GM19463 (cell line): ENCODE results near the gene GAS2.

Experiments used
- ATAC-seq: cut with Tn5 transposase; IDR thresholded peaks from one replicate; pipeline ENCODE4 v1.9.1; 2021; ENCODE audit warnings: mild to moderate bottlenecking, moderate library complexity; ENCODE audit not compliant: unreplicated experiment

Gene GAS2

GRCh38 chr11:22671751-22672150 is 5.3 kb downstream of the GAS2 start:
- ATAC-seq: no peak

DNA sequence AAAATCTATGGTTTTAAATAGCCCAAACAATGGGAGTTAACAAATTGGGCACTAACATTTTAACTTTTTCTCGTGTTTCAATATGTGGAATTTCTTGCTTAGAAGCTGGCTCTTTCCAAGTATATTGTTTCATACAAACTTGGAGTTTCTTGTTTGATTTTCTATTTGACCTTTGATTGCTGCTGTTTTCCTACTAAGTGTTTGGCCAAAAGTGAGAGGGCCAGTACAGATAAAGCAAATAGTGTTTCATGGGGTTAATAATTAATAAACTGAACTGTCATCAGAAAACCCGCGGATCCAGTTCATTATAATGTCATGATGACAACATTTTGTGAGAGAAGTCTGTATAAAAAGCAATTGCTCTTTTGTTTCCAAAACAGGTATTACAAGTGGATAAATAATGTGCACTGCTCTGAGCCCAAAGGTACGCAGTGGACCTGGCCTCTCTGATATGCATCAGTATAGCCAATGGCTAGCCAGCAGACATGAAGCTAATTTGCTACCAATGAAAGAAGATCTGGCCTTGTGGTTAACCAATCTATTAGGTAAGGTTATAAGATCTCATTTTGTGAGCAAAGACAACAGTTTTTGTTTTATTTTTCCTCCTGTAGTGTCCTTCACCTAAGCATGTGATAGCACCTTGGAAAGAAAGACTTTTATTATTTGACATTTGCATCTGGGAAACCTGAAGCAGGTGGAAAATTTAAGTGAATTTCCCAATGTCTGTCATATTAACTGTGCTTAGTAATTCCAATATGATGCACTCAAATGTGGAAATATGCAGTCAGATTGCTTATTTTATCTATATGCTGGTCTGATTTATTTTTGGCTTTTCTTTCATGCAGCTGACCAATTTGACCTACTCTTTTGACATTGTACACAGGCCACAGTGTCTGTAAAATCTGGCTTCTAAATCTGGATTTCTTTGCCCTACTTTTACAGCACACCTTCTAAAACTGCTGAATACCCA is 8.3 kb downstream of the GAS2 start:
- ATAC-seq: peak; percentile 37

GRCh38 chr11:22677153-22677903 is 10.9 kb downstream of the GAS2 start:
- peak; percentile 38 for ATAC-seq

DNA sequence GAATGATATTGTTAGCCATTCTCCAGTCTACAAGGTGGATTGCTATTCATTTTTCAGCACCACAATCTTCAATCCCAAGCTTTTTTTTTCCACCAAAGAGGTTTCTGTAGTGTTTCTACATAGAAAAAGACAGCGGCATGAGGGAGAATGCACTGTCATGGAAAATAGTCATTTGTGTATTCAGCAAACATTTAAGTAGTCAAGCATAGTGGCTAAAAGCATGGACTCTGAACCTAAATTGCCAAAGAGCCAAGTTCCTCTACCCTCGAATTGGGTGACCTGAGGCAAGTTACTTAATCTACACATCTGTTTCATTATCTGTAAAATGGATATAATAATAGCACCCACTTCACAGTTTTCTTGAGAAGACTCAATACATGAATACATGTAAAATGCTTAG is 14.2 kb downstream of the GAS2 start:
- ATAC-seq: no peak

- ATAC-seq: peak; percentile 46
Observed at GRCh38 chr11:22681281-22681812, 14.9 kb downstream of the GAS2 start.

GRCh38 chr11:22684082-22684481 is 17.7 kb downstream of the GAS2 start:
- ATAC-seq: no peak

DNA sequence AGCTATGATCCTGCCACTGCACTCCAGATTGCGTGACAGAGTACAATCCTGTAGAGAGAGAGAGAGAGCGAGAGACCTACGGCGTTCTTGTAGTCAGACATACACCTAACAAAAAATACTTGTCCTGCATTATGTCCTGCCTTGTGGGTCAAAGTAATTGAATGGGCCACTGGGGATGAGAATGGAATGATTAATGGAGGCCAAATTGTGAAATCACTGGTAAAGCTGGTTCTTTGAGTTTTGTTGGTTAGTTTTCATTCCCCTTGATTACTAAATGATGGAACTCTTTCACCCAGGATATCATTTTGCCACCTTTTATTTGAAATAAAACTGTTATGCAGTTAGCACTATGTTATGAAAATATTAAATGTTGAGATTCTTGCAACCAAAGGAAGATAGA is 18.7 kb downstream of the GAS2 start:
- no peak for ATAC-seq

DNA sequence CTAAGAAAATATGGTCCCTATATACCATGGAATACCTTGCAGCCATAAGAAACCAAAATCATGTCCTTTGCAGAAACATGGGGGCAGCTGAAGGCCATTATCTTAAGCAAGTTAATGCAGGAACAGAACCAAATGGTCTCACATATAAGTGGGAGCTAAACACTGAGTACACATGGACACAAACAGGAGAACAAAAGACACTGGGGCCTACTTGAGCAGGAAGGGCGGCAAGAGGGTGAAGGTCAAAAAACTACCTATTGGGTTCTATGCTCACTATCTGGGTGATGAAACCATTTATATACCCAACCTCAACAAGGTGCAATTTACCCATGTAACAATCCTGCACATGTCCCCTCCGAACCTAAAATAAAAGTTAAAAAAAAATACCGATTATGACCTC is 22.5 kb downstream of the GAS2 start:
- ATAC-seq: no peak

DNA sequence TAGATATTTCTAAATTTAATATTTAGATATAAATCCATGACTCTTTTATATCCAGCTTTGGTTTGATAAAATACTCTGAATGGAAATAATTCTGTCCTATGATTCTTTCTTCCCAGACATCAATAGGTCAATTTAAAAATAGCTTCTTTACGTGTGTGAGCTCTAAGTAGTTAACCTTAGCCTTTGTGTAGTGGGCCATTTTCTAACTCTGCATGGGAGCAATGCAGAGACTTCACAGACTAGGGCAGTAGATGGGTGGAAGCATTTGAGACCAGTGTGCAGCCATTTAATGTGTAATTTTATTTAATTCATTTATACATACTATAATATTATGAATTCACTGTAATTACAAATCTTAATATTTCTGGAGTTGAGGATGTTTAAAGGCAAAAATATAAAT is 23.8 kb downstream of the GAS2 start:
- ATAC-seq: no peak

DNA sequence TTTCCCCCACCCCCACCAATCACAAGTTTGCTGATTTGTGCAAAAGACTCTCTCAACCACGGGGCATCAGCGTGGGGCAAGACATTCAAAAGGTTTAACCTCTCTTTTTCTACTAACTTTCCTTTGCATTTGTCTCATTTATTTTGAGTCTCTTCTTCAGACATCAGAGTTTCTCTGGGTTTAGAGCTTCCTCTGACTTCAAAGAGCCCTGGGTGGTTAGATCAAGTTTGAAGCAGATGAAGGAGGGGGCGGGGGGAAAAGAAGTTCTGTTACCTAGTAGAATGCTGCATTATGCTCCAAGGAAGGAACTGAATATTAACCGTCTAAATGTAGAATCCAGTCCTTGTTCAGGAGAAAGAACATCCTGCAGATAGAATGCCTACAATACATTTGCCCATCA is 24.5 kb downstream of the GAS2 start:
- no peak for ATAC-seq

DNA sequence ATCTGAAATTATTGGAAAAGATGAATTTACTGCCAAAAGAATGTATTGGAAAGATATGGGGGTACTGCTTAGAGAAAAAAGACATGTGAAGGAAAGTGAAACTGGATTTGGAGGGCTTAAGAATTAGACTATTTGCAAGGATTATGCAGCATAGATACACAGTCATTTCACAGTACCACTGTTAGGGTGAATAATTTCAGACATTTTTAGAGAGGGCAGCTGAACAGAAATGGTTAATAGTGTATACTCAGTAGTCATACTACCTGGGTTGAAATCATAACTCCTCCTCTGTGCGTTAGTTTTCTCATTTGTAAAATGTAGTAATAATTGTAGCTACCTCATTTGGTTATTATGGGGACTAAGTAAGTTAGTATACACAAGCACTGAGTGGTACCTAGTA is 33.0 kb downstream of the GAS2 start:
- peak; percentile 60 for ATAC-seq

DNA sequence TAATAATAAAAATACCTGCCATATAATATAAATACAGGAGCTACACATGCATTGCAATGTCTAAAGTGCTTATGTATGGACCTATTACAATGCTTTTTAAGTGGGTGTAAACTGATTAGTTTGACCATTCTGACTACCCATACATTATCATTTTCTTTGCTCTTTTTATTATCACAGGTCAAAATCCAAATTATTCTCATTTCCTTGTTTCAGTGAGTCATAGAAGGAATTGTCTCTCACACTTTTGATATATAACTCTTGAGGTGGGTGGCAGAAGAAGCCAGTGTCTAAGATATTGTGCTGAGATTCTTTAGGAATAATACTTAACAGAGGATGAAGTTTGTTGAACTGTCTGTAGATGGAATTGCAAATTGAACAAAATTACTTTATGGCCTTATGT is 35.6 kb downstream of the GAS2 start:
- ATAC-seq: no peak

- ATAC-seq: peak; percentile 40
Observed at GRCh38 chr11:22703040-22703439, 36.6 kb downstream of the GAS2 start.

DNA sequence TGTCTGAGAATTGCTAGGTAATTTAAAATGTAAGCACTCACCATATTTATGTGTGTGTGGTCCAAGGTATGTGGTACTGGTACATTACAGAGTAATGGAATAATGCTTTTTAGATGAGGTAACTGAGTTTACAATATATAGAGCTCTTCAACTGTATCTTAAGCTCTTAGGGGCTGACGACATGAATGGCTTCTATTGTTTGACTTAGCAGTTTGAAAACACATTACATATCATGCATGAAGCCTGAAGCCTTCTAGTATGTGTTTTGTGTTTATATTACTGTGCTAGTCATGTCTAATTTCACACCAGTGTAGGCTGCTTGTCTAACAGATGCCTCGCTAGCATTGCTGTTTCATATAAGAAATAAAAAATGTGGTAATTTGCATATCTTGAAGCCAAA is 37.2 kb downstream of the GAS2 start:
- no peak for ATAC-seq

DNA sequence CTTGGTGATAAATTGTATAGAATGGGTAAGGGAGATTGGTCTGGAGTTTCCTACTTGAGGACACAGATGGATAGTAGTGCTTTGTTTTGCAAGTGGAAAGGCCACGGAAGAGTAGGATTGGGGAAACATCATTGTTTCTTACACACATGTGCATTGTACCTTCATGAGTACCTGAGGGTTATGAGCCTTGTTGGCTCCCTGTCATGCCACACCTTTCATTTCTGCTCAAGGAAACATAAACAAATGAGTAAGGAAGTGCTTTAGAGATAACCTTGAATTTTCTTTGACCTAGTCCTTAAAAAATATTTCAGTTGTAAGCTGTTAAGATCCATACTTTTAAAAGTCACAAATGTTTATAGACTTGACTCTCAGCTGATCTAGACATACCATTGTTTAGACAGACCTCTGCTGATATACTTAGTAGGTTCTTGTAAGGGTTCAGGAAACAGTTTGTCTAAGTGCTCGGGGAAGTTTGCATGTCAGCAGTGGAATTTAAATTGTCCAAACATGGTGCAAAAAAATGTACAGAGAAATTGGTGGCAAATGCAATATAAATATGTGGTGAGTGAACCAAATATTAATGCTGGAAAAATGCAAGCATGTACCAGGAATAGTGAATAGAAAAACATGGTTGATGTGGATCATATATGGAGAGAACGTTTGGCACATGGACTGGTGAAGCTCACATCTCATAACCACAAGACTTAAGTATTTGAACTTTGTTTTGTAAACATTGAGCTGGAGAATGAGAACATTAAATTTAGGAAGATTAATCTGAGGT is 40.9 kb downstream of the GAS2 start:
- no peak for ATAC-seq

- no peak for ATAC-seq
Observed at GRCh38 chr11:22711071-22711770, 44.8 kb downstream of the GAS2 start.

GRCh38 chr11:22711880-22712279 is 45.5 kb downstream of the GAS2 start:
- no peak for ATAC-seq

DNA sequence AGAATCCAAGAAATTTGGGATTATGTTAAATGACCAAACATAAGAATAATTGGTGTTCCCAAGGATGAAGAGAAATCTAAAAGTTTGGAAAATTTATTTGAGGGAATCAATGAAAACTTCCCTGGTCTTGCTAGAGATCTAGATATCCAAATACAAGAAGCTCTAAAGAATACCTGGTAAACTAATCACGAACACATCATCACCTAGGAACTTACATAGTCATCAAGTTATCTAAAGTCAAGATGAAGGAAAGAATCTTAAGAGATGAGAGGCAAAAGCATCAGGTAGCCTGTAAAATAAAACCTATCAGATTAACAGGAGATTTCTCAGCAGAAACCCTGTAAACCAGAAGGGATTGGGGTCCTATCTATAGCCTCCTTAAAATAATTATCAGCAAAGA is 46.9 kb downstream of the GAS2 start:
- ATAC-seq: no peak

GRCh38 chr11:22715971-22716370 is 49.6 kb downstream of the GAS2 start:
- no peak for ATAC-seq

DNA sequence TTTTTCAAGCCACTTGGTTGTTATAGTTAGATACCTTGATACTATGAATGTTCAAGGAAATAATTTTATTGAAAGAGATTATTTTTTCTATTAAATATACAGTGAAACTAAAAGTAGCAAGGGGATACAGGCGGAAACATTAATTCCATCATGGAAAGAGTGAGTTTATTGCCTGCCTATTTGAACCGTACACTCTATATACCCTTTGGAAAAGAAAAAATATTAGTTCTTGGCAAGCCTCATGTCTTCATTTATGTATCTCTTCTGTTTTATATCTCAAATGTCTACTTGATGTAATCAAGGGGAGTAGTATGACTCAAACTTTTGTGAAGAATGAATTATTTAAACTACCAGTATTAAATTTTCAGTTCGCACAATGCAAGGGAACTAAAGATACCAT is 54.0 kb downstream of the GAS2 start:
- no peak for ATAC-seq
